ENCODE measurements around the gene SSBP3. TPM values are rescaled to one million over a fixed set of nuclear protein-coding genes. Genes with fewer than 3 reads are reported as not detected.

Gene SSBP3
- total RNA-seq, 1 experiment from 2014 or later, result 26.5 TPM

DNA sequence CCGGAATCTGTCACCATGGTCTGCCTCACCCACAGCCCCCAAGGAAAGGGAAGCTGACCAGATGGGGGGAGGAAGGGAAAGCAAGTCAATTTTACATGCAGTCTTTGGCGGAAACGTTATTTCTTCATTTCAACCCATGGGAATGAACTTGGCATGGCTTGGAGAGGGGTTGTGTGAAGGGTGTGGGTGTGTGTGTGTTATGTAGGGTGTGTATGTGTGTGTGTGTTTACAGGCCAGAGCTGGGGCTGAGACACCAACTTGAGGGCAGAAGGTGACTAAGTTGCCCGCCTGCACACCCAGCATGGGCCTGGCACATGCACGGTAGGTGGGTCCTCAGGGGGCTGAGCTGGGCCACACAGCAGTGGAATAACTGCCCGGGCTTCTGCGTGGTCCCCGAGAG lies 141.1 kb downstream of the SSBP3 start:
- no peak overlapping the region for H3K4me2 ChIP-seq
- DNase-seq, result no peak
- CTCF ChIA-PET, result no interaction called here
- no peaks in the 10 kb centered on the region for H3K79me2 ChIP-seq (ENCODE audit: low read depth)
- intact Hi-C loops (cut with micrococcal nuclease; ENCODE audit: unreplicated experiment), result no loop called here
- POLR2A ChIA-PET (ENCODE audit: unreplicated experiment), result no interaction called here
- TF ChIP-seq EZH2 (IDR thresholded peaks at IDR 0.05; ENCODE audit: low read depth) (no peak), CTCF (conservative IDR thresholded peaks at IDR 0.05) (no peak)
- H3K4me1 ChIP-seq (replicated peaks; ENCODE audit: insufficient read depth), result no peaks in the 10 kb centered on the region
- H4K20me1 ChIP-seq (ENCODE audit: insufficient read depth), result 0 out of 2 replicates have a peak, but pooled peaks cover 4% of the 10 kb centered on the region
- H3F3A ChIP-seq (ENCODE audit: insufficient read depth, low read depth), result no peaks in the 10 kb centered on the region
- no peak overlapping the region for H3K27ac ChIP-seq
- no peak overlapping the region for H3K4me3 ChIP-seq
- BruUV-seq (replicated peaks), result no TSS peak
- no peaks in the 10 kb centered on the region for H3K27me3 ChIP-seq (ENCODE audit: insufficient read depth, low read depth)
- H3K9me2 ChIP-seq (ENCODE audit: insufficient read depth), result no peaks in the 10 kb centered on the region
- H3K36me3 ChIP-seq (ENCODE audit: low read depth), result no peaks in the 10 kb centered on the region
- no peak overlapping the region for H2AFZ ChIP-seq
- H3K9me3 ChIP-seq (ENCODE audit: insufficient read depth, low read depth), result no peaks in the 10 kb centered on the region

- POLR2A ChIA-PET (ENCODE audit: unreplicated experiment), result no interaction called here
- no peaks in the 10 kb centered on the region for H3K79me2 ChIP-seq (ENCODE audit: low read depth)
- no peak overlapping the region for H3K27ac ChIP-seq
- BruUV-seq (replicated peaks), result no TSS peak
- intact Hi-C loops (cut with micrococcal nuclease; ENCODE audit: unreplicated experiment), result no loop called here
- no peaks in the 10 kb centered on the region for H3F3A ChIP-seq (ENCODE audit: insufficient read depth, low read depth)
- H3K4me1 ChIP-seq (replicated peaks; ENCODE audit: insufficient read depth), result no peaks in the 10 kb centered on the region
- H3K36me3 ChIP-seq (ENCODE audit: low read depth), result no peaks in the 10 kb centered on the region
- H3K9me3 ChIP-seq (ENCODE audit: insufficient read depth, low read depth), result no peaks in the 10 kb centered on the region
- no peak overlapping the region for H3K4me3 ChIP-seq
- 0 out of 2 replicates have a peak, but pooled peaks cover 4% of the 10 kb centered on the region for H4K20me1 ChIP-seq (ENCODE audit: insufficient read depth)
- TF ChIP-seq CTCF (conservative IDR thresholded peaks at IDR 0.05) (no peak), EZH2 (IDR thresholded peaks at IDR 0.05; ENCODE audit: low read depth) (no peak)
- no peaks in the 10 kb centered on the region for H3K27me3 ChIP-seq (ENCODE audit: insufficient read depth, low read depth)
- CTCF ChIA-PET, result no interaction called here
- H2AFZ ChIP-seq, result no peak overlapping the region
- no peaks in the 10 kb centered on the region for H3K9me2 ChIP-seq (ENCODE audit: insufficient read depth)
- no peak for DNase-seq
- H3K4me2 ChIP-seq, result no peak overlapping the region
These were observed 142.5 kb downstream of the SSBP3 start for GRCh38 chr1:54263601-54264226.

DNA sequence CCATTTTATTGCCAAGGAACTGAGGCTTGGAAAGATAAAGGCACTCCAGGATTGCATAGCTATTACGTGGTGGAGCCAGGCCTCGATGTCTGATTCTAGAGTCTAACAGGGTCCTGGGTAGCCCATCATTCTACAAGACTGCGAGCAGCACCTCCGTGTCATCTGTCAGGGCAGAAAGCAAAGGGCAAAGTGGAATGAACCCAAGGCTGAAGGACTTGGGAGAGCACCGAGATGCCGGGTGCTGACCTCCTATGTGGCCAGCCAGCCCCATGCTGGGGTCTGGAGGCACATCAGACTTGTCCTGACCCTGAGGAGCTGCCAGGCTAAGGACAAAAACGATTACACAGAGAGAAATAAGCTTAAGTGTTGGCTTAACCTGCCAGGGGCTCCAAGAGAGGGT lies 143.9 kb downstream of the SSBP3 start:
- TF ChIP-seq EZH2 (IDR thresholded peaks at IDR 0.05; ENCODE audit: low read depth) (no peak), CTCF (conservative IDR thresholded peaks at IDR 0.05) (no peak)
- Histone ChIP-seq H3K9me3 (ENCODE audit: insufficient read depth, low read depth) (no peaks in the 10 kb centered on the region), H3K4me2 (no peak overlapping the region), H3K36me3 (ENCODE audit: low read depth) (no peaks in the 10 kb centered on the region), H3K9me2 (ENCODE audit: insufficient read depth) (no peaks in the 10 kb centered on the region), H2AFZ (no peak overlapping the region), H3K4me3 (no peak overlapping the region), H4K20me1 (ENCODE audit: insufficient read depth) (no peaks in the 10 kb centered on the region), H3K27me3 (ENCODE audit: insufficient read depth, low read depth) (no peaks in the 10 kb centered on the region), H3F3A (ENCODE audit: insufficient read depth, low read depth) (no peaks in the 10 kb centered on the region), H3K4me1 (replicated peaks; ENCODE audit: insufficient read depth) (no peaks in the 10 kb centered on the region), H3K79me2 (ENCODE audit: low read depth) (no peaks in the 10 kb centered on the region), H3K27ac (no peak overlapping the region)
- no TSS peak for BruUV-seq (replicated peaks)
- ChIA-PET CTCF (no interaction called here), POLR2A (ENCODE audit: unreplicated experiment) (no interaction called here)
- no peak for DNase-seq
- intact Hi-C loops (cut with micrococcal nuclease; ENCODE audit: unreplicated experiment), result no loop called here
